Mesenchymal stem cell (in vitro differentiated cells and primary cell): ENCODE measurements around the gene SPRED2.

ENCODE experiments used
- DNase-seq: peaks from one replicate; pipeline ENCODE4 v3.0.0-alpha.2; 2013
- H2AFZ ChIP-seq: one replicate; pipeline ENCODE4 v1.6.1; 2013; ENCODE audit warnings: low read depth, mild to moderate bottlenecking, control low read depth, inconsistent platforms, low read length, moderate library complexity
- H2AK5ac ChIP-seq: 2 replicates; pipeline ENCODE4 v1.6.1; 2013; ENCODE audit warnings: low read length, moderate library complexity, mild to moderate bottlenecking, inconsistent platforms; ENCODE audit not compliant: severe bottlenecking
- H2BK120ac ChIP-seq: one replicate; pipeline ENCODE4 v1.6.1; 2013; ENCODE audit warnings: low read depth, mild to moderate bottlenecking, inconsistent platforms, low read length, moderate library complexity
- H2BK12ac ChIP-seq, 2 experiments: one replicate each; pipeline ENCODE4 v1.6.1; 2013; ENCODE audit warnings: inconsistent platforms in 2 of 2, low read length in 2 of 2, mild to moderate bottlenecking in 2 of 2, moderate library complexity in 2 of 2, control low read depth in 1 of 2
- H2BK15ac ChIP-seq: one replicate; pipeline ENCODE4 v1.6.1; 2013; ENCODE audit warnings: mild to moderate bottlenecking, low read depth, inconsistent platforms; ENCODE audit not compliant: poor library complexity, severe bottlenecking
- H2BK5ac ChIP-seq: 2 replicates; pipeline ENCODE4 v1.6.1; 2013; ENCODE audit warnings: low read depth, mild to moderate bottlenecking, low read length, control low read depth, inconsistent platforms; ENCODE audit not compliant: poor library complexity, severe bottlenecking
- H3K14ac ChIP-seq, 2 experiments: one replicate each; pipeline ENCODE4 v1.6.1; 2013; ENCODE audit warnings: inconsistent platforms in 2 of 2, low read length in 2 of 2, control low read depth in 1 of 2, mild to moderate bottlenecking in 1 of 2, moderate library complexity in 1 of 2
- H3K18ac ChIP-seq, 2 experiments: one replicate each; pipeline ENCODE4 v1.6.1; 2013; ENCODE audit warnings: inconsistent platforms in 2 of 2, low read length in 2 of 2, control low read depth in 1 of 2, low read depth in 1 of 2, mild to moderate bottlenecking in 1 of 2
- H3K23ac ChIP-seq, 2 experiments: one replicate each; pipeline ENCODE4 v1.6.1; 2013; ENCODE audit warnings: inconsistent platforms in 2 of 2, low read length in 2 of 2, mild to moderate bottlenecking in 2 of 2, moderate library complexity in 2 of 2, control low read depth in 1 of 2
- H3K27ac ChIP-seq: 2 replicates; pipeline ENCODE4 v1.5.1; 2013; ENCODE audit warnings: mild to moderate bottlenecking, moderate library complexity, low read length, control low read depth, inconsistent platforms; ENCODE audit not compliant: poor library complexity, severe bottlenecking
- H3K27me3 ChIP-seq, 2 experiments: 2 replicates each; pipeline versions ENCODE4 v1.6.1 to v1.7.0; 2013; ENCODE audit warnings: low read length in 2 of 2, mild to moderate bottlenecking in 2 of 2, moderate library complexity in 2 of 2, control low read depth in 1 of 2, inconsistent platforms in 1 of 2; ENCODE audit not compliant: control insufficient read depth in 1 of 2, insufficient read depth in 1 of 2
- H3K36me3 ChIP-seq, 2 experiments: 2 replicates each; pipeline versions ENCODE4 v1.6.1 to v1.7.0; 2013; ENCODE audit warnings: low read length in 2 of 2, control low read depth in 1 of 2, inconsistent platforms in 1 of 2, low read depth in 1 of 2, mild to moderate bottlenecking in 1 of 2; ENCODE audit not compliant: insufficient read depth in 2 of 2, control insufficient read depth in 1 of 2
- H3K4ac ChIP-seq, 2 experiments: one replicate each; pipeline ENCODE4 v1.6.1; 2013; ENCODE audit warnings: inconsistent platforms in 2 of 2, low read length in 2 of 2, mild to moderate bottlenecking in 2 of 2, moderate library complexity in 2 of 2, control low read depth in 1 of 2, low read depth in 1 of 2
- H3K4me1 ChIP-seq: 2 replicates; pipeline ENCODE4 v1.6.1; 2013; ENCODE audit warnings: low read depth, low read length, control low read depth; ENCODE audit not compliant: control insufficient read depth, insufficient read depth
- H3K4me2 ChIP-seq: 2 replicates; pipeline ENCODE4 v1.6.1; 2013; ENCODE audit warnings: low read length, mild to moderate bottlenecking, inconsistent platforms; ENCODE audit not compliant: poor library complexity, severe bottlenecking
- H3K4me3 ChIP-seq, 2 experiments: 2 replicates each; pipeline versions ENCODE4 v1.5.1 to v1.7.0; 2013; ENCODE audit warnings: low read length in 2 of 2, mild to moderate bottlenecking in 2 of 2, control low read depth in 1 of 2, low read depth in 1 of 2; ENCODE audit not compliant: insufficient read depth in 1 of 2
- H3K79me1 ChIP-seq: replicated peaks from 2 replicates; pipeline ENCODE4 v1.6.1; 2013; ENCODE audit warnings: mild to moderate bottlenecking, control low read depth, low read length, inconsistent platforms; ENCODE audit not compliant: poor library complexity, severe bottlenecking
- H3K9ac ChIP-seq: 2 replicates; pipeline ENCODE4 v1.7.0; 2013; ENCODE audit warnings: mild to moderate bottlenecking, low read length, moderate library complexity
- H3K9me3 ChIP-seq: 2 replicates; pipeline ENCODE4 v1.7.0; 2013; ENCODE audit warnings: mild to moderate bottlenecking, low read length; ENCODE audit not compliant: control insufficient read depth
- H4K8ac ChIP-seq: one replicate; pipeline ENCODE4 v1.6.1; 2013; ENCODE audit warnings: inconsistent platforms, mild to moderate bottlenecking, low read length, moderate library complexity
- H4K91ac ChIP-seq: one replicate; pipeline ENCODE4 v1.6.1; 2013; ENCODE audit warnings: mild to moderate bottlenecking, low read length, inconsistent platforms
- WGBS: methylation state at CpG from one replicate; pipeline ENCODE4 v1.1.7; 2013; ENCODE audit warnings: mixed read lengths; 5-methylcytosine and 5-hydroxymethylcytosine counted together

Gene SPRED2

GRCh38 chr2:65464604-65465003 is 32.2 kb upstream of the SPRED2 start:
- H2AK5ac ChIP-seq = no peak overlapping the region
- no peak overlapping the region for H4K91ac ChIP-seq
- H2BK120ac ChIP-seq = no peak overlapping the region
- H3K27ac ChIP-seq = no peak overlapping the region
- H3K4me3 ChIP-seq = no peak overlapping the region
- H3K9ac ChIP-seq = no peak overlapping the region
- no peaks in the 10 kb centered on the region for H3K79me1 ChIP-seq
- H3K14ac ChIP-seq = no peak overlapping the region
- no peak for DNase-seq
- H3K4ac ChIP-seq = no peak overlapping the region
- no peaks in the 10 kb centered on the region for H3K4me1 ChIP-seq
- no peak overlapping the region for H3K23ac ChIP-seq
- H3K27me3 ChIP-seq = no peaks in the 10 kb centered on the region
- no peaks in the 10 kb centered on the region for H3K9me3 ChIP-seq
- no peak overlapping the region for H3K4me2 ChIP-seq
- H3K18ac ChIP-seq = no peak overlapping the region
- H3K36me3 ChIP-seq = no peaks in the 10 kb centered on the region
- no peak overlapping the region for H4K8ac ChIP-seq
- H2BK12ac ChIP-seq = no peak overlapping the region
- H2BK5ac ChIP-seq = no peak overlapping the region
- WGBS = 69% methylated on average over 3 of the region's 3 CpGs
- H2BK15ac ChIP-seq = no peak overlapping the region
- no peak overlapping the region for H2AFZ ChIP-seq

- Histone ChIP-seq H4K8ac (no peak overlapping the region), H3K36me3 (no peaks in the 10 kb centered on the region), H3K18ac (peak overlapping the region in 1 of 2 experiments; percentile 23), H3K27ac (no peak overlapping the region), H2BK15ac (no peak overlapping the region), H2BK5ac (no peak overlapping the region), H3K4ac (no peak overlapping the region), H3K4me3 (no peak overlapping the region), H3K4me2 (no peak overlapping the region), H3K9ac (no peak overlapping the region), H3K79me1 (no peaks in the 10 kb centered on the region), H3K14ac (peak overlapping the region in 1 of 2 experiments; percentile 87), H2BK12ac (no peak overlapping the region), H3K23ac (no peak overlapping the region), H3K9me3 (no peaks in the 10 kb centered on the region), H2AFZ (no peak overlapping the region), H3K27me3 (no peaks in the 10 kb centered on the region), H3K4me1 (peaks cover 4% of the 10 kb centered on the region), H2AK5ac (no peak overlapping the region), H4K91ac (no peak overlapping the region), H2BK120ac (no peak overlapping the region)
- DNase-seq = peak; percentile 34
- 44% methylated on average over 2 of the region's 3 CpGs for WGBS
Measured at GRCh38 chr2:65458999-65459398, 26.6 kb upstream of the SPRED2 start.

GRCh38 chr2:65456886-65457285 is 24.5 kb upstream of the SPRED2 start:
- Histone ChIP-seq H3K4me1 (peaks cover 4% of the 10 kb centered on the region), H4K91ac (no peak overlapping the region), H3K9ac (no peak overlapping the region), H3K4me2 (no peak overlapping the region), H4K8ac (no peak overlapping the region), H3K79me1 (no peaks in the 10 kb centered on the region), H2AK5ac (no peak overlapping the region), H3K23ac (no peak overlapping the region), H2BK120ac (no peak overlapping the region), H3K27ac (no peak overlapping the region), H3K9me3 (no peaks in the 10 kb centered on the region), H2BK5ac (no peak overlapping the region), H2AFZ (no peak overlapping the region), H3K14ac (no peak overlapping the region), H3K27me3 (no peaks in the 10 kb centered on the region), H2BK15ac (no peak overlapping the region), H3K4ac (no peak overlapping the region), H3K4me3 (no peak overlapping the region), H3K36me3 (no peaks in the 10 kb centered on the region), H3K18ac (no peak overlapping the region), H2BK12ac (no peak overlapping the region)
- 83% methylated on average over 1 of the region's 2 CpGs for WGBS
- no peak for DNase-seq

DNA sequence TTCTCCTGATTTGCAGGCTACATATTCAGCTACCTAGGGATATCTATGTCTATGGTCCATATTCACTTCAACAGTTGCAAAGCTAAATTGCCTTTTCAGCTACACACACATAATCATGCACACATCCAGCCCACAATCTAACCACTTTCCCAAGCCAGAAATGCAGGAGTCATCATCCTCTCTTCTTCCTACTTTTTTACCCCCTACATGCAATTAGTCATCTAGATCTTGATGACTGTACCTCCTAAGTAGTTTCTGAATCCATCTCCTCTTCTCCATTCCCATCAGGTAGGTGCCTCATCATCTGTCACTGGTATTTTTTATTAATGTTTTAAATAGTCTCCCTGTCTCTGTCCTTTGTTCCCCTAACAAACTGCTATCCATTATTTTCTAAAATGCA is 23.7 kb upstream of the SPRED2 start:
- Histone ChIP-seq H3K23ac (no peak overlapping the region), H2BK12ac (no peak overlapping the region), H3K79me1 (no peaks in the 10 kb centered on the region), H3K4ac (no peak overlapping the region), H2AFZ (no peak overlapping the region), H3K27me3 (no peaks in the 10 kb centered on the region), H3K14ac (no peak overlapping the region), H3K9ac (no peak overlapping the region), H3K9me3 (no peaks in the 10 kb centered on the region), H4K8ac (no peak overlapping the region), H3K4me2 (no peak overlapping the region), H4K91ac (no peak overlapping the region), H2AK5ac (no peak overlapping the region), H2BK5ac (no peak overlapping the region), H2BK15ac (no peak overlapping the region), H3K36me3 (no peaks in the 10 kb centered on the region), H3K27ac (no peak overlapping the region), H3K18ac (no peak overlapping the region), H2BK120ac (no peak overlapping the region), H3K4me3 (no peak overlapping the region), H3K4me1 (peaks cover 4% of the 10 kb centered on the region)
- peak; percentile 52 for DNase-seq
